Mesothelial cell of epicardium (in vitro differentiated cells): Measurements from ENCODE around the gene PARP2. TPM values are rescaled to one million over a fixed set of nuclear protein-coding genes. Genes with fewer than 3 reads are reported as not detected.

ENCODE experiments used
- DNase-seq, 2 experiments: peaks; one replicate each; pipeline ENCODE4 v3.0.0; 2021; ENCODE audit warnings: low spot score in 2 of 2; ENCODE audit not compliant: unreplicated experiment in 2 of 2
- H3K27ac Mint-ChIP-seq: 2 replicates; pipeline ENCODE4 v1.8.0; 2021; ENCODE audit warnings: mixed read lengths
- H3K27me3 Mint-ChIP-seq: 2 replicates; pipeline ENCODE4 v1.8.0; 2021; ENCODE audit warnings: low read depth, mixed read lengths
- H3K36me3 Mint-ChIP-seq: 2 replicates; pipeline ENCODE4 v1.8.0; 2021; ENCODE audit warnings: mixed read lengths
- H3K4me1 Mint-ChIP-seq: 2 replicates; pipeline ENCODE4 v1.8.0; 2021; ENCODE audit warnings: mixed read lengths
- H3K4me3 Mint-ChIP-seq: 2 replicates; pipeline ENCODE4 v1.8.0; 2021; ENCODE audit warnings: mild to moderate bottlenecking, moderate library complexity, mixed read lengths
- H3K9me3 Mint-ChIP-seq: 2 replicates; pipeline ENCODE4 v1.8.0; 2021; ENCODE audit warnings: mixed read lengths
- CTCF ChIP-seq: fragments of 200-600 bp; sonication (generic); IDR thresholded peaks from one replicate; pipeline ENCODE4 v1.5.0; 2021; ENCODE audit warnings: antibody characterized with exemption; ENCODE audit not compliant: unreplicated experiment
- total RNA-seq: library from RNA; stranded (reverse); gene quantifications from 3 replicates; pipeline ENCODE4 v1.2.1, GENCODE V29; 2021

PARP2 gene
- total RNA-seq, 1 donor from 2014 or later = 40.9 TPM

DNA sequence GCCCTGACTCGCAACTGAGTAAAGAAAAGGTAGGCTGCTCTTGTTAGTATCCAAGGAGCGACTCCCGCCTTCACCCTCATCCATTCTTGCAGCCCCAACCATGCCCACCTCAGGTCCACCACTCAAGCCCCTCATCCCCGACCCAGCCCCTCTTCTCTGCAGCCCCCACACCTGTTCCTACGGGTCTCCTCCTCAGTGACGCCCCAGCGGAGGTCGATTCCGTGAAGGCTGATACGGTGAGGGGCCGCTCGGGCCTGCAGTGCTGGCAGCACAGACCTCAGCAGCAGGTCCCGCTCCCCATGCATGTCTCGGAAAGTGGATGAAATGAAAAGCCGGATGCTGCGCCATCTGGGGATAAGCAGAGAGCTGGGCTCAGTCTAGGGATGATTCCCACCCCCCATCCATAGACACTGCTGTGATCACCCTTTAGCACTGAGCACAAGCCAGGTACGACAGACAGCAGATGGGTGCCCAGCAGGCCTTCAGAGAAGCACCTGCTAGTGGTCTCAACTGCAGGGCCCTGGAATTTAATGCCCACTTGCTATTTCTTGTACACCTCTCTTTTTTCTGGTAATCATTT is 42.9 kb downstream of the PARP2 start:
- Mint-ChIP-seq H3K4me3 (no peak overlapping the region), H3K36me3 (peaks cover 22% of the 10 kb centered on the region), H3K4me1 (no peaks in the 10 kb centered on the region), H3K27ac (no peak overlapping the region), H3K27me3 (no peaks in the 10 kb centered on the region), H3K9me3 (no peaks in the 10 kb centered on the region)
- no peak for TF ChIP-seq CTCF
- no peak for DNase-seq

GRCh38 chr14:20387576-20387975 is 44.1 kb downstream of the PARP2 start:
- Mint-ChIP-seq H3K4me3 (no peak overlapping the region), H3K36me3 (peaks cover 18% of the 10 kb centered on the region), H3K4me1 (no peaks in the 10 kb centered on the region), H3K9me3 (no peaks in the 10 kb centered on the region), H3K27me3 (no peaks in the 10 kb centered on the region), H3K27ac (no peak overlapping the region)
- TF ChIP-seq CTCF = no peak
- no peak for DNase-seq

DNA sequence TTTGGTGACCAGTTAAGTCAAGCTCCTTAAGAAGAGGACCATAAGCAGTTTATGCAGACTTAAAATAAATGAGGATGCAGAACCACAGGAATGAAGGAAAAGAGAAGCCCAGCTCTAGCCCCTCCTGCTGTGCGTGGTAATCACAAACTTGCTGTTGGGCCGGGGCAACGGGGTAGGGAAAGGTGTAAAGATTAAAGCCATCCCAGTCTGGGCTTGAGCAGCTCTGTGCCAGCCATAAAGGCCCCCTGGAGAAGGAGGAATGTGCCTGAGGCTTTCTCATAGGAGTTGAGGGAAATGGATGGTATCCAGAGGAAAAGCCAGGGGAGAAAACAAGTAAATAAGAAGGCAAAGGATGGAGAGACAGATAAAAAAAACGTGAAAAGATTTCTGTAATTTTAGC is 44.7 kb downstream of the PARP2 start:
- H3K4me1 Mint-ChIP-seq = no peaks in the 10 kb centered on the region
- H3K9me3 Mint-ChIP-seq = no peaks in the 10 kb centered on the region
- no peak for DNase-seq
- H3K27ac Mint-ChIP-seq = no peak overlapping the region
- H3K36me3 Mint-ChIP-seq = peaks cover 18% of the 10 kb centered on the region
- no peak for TF ChIP-seq CTCF
- H3K4me3 Mint-ChIP-seq = no peak overlapping the region
- no peaks in the 10 kb centered on the region for H3K27me3 Mint-ChIP-seq

- no peak for DNase-seq
- TF ChIP-seq CTCF = no peak
- Mint-ChIP-seq H3K36me3 (peaks cover 16% of the 10 kb centered on the region), H3K27ac (no peak overlapping the region), H3K9me3 (no peaks in the 10 kb centered on the region), H3K4me1 (no peaks in the 10 kb centered on the region), H3K4me3 (no peak overlapping the region), H3K27me3 (no peaks in the 10 kb centered on the region)
Observed at GRCh38 chr14:20391505-20391904, 48.1 kb downstream of the PARP2 start.

DNA sequence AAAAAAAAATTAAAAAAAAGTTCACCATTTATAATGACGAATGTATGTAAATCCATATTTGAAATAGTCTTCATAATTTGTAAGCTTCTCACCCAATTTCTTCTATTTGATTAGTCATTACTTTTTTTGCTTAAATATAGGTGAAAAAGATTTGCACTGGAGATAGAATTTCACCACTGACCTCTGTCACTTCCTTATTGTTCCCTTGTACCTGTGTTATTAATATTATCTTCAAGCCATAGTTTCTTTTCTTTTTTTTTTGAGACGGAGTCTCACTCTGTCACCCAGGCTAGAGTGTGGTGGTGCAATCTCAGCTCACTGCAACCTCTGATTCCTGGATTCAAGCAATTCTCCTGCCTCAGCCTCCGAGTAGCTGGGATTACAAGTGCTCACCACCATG is 54.1 kb downstream of the PARP2 start:
- TF ChIP-seq CTCF = no peak
- H3K27ac Mint-ChIP-seq = no peak overlapping the region
- H3K9me3 Mint-ChIP-seq = no peaks in the 10 kb centered on the region
- DNase-seq = no peak
- H3K27me3 Mint-ChIP-seq = no peaks in the 10 kb centered on the region
- H3K36me3 Mint-ChIP-seq = peaks cover 15% of the 10 kb centered on the region
- H3K4me1 Mint-ChIP-seq = no peaks in the 10 kb centered on the region
- H3K4me3 Mint-ChIP-seq = no peak overlapping the region

GRCh38 chr14:20400589-20400964 is 57.1 kb downstream of the PARP2 start:
- Mint-ChIP-seq H3K4me3 (no peak overlapping the region), H3K27ac (no peak overlapping the region), H3K9me3 (no peaks in the 10 kb centered on the region), H3K36me3 (peaks cover 21% of the 10 kb centered on the region), H3K27me3 (no peaks in the 10 kb centered on the region), H3K4me1 (no peaks in the 10 kb centered on the region)
- TF ChIP-seq CTCF = no peak
- no peak for DNase-seq
